DMS153 treated with DMSO at 0.1 percent for 48 hours (cell line): ENCODE data around the gene ANKRD39.
A peak's percentile ranks its signal among the peaks of the same experiment; 100 is the strongest.

Experiments used
- DNase-seq: peaks from one replicate; lab custom pipeline; 2025; ENCODE audit not compliant: unreplicated experiment; lab: John Stamatoyannopoulos, UW

ANKRD39 gene

GRCh38 chr2:96859099-96859649, 1.4 kb upstream of the ANKRD39 start:
- DNase-seq, result no peak

GRCh38 chr2:96856776-96857666, 795 bp downstream of the ANKRD39 start:
- DNase-seq, result peak; percentile 18

- DNase-seq, result no peak
These were observed 4.5 kb downstream of the ANKRD39 start for GRCh38 chr2:96853321-96853720.

- DNase-seq, result no peak
These were observed 5.1 kb downstream of the ANKRD39 start for GRCh38 chr2:96852667-96853066.

- no peak for DNase-seq
These were observed 9.6 kb downstream of the ANKRD39 start for GRCh38 chr2:96848264-96848663.

GRCh38 chr2:96847586-96847985, 10.2 kb downstream of the ANKRD39 start:
- DNase-seq, result no peak

GRCh38 chr2:96846825-96847224, 11.0 kb downstream of the ANKRD39 start:
- DNase-seq, result no peak

GRCh38 chr2:96844405-96844808, 13.4 kb downstream of the ANKRD39 start:
- no peak for DNase-seq

GRCh38 chr2:96843538-96844268, 14.1 kb downstream of the ANKRD39 start, which contains the start of gene ANKRD23:
Gene ANKRD23, minus strand, starts transcription at chr2:96844021. Its CDS starts 29 bp downstream, at chr2:96843992.
- no peak for DNase-seq

- no peak for DNase-seq
These were observed 15.2 kb downstream of the ANKRD39 start for GRCh38 chr2:96842600-96842999.

- no peak for DNase-seq
These were observed 15.9 kb downstream of the ANKRD39 start for GRCh38 chr2:96841701-96842495.

GRCh38 chr2:96839875-96840850, 17.7 kb downstream of the ANKRD39 start:
- DNase-seq, result no peak

- no peak for DNase-seq
These were observed 18.4 kb downstream of the ANKRD39 start for GRCh38 chr2:96839293-96839874.

GRCh38 chr2:96838345-96839292, 19.2 kb downstream of the ANKRD39 start:
- no peak for DNase-seq

- DNase-seq, result no peak
These were observed 20.2 kb downstream of the ANKRD39 start for GRCh38 chr2:96837575-96837974.

- DNase-seq, result no peak
These were observed 22.0 kb downstream of the ANKRD39 start for GRCh38 chr2:96835830-96836229.

- DNase-seq, result peak; percentile 87
These were observed 24.9 kb downstream of the ANKRD39 start for GRCh38 chr2:96832754-96833507.

GRCh38 chr2:96832408-96832753, 25.4 kb downstream of the ANKRD39 start:
- DNase-seq, result no peak
